ENCODE data around the gene TCF7L1.
"Not testable (repeated sequence)": the region's sequence is repeated elsewhere in the genome, so short reads cannot be mapped to it uniquely, and the experiment has no call there.

The TCF7L1 gene

GRCh38 chr2:85134896-85135659 is 1.9 kb downstream of the TCF7L1 start:
- Histone ChIP-seq H3K4me1 (ENCODE audit: control insufficient read depth, insufficient read depth, low read length) (no peaks in the 10 kb centered on the region), H3K9ac (ENCODE audit: low read length) (no peak overlapping the region), H3K27me3 (ENCODE audit: control insufficient read depth, insufficient read depth, low read length) (no peaks in the 10 kb centered on the region), H3K36me3 (ENCODE audit: control insufficient read depth, insufficient read depth, low read length) (no peaks in the 10 kb centered on the region), H3K27ac (ENCODE audit: low read depth, low read length) (peak overlapping the region; percentile 41), H3K4me3 (ENCODE audit: low read length) (peak overlapping the region; percentile 82)

GRCh38 chr2:85135660-85135914 is 2.4 kb downstream of the TCF7L1 start:
- H3K9ac ChIP-seq (ENCODE audit: low read length): no peak overlapping the region
- no peak overlapping the region for H3K27ac ChIP-seq (ENCODE audit: low read depth, low read length)
- H3K36me3 ChIP-seq (ENCODE audit: control insufficient read depth, insufficient read depth, low read length): no peaks in the 10 kb centered on the region
- no peak overlapping the region for H3K4me3 ChIP-seq (ENCODE audit: low read length)
- no peaks in the 10 kb centered on the region for H3K27me3 ChIP-seq (ENCODE audit: control insufficient read depth, insufficient read depth, low read length)
- no peaks in the 10 kb centered on the region for H3K4me1 ChIP-seq (ENCODE audit: control insufficient read depth, insufficient read depth, low read length)

DNA sequence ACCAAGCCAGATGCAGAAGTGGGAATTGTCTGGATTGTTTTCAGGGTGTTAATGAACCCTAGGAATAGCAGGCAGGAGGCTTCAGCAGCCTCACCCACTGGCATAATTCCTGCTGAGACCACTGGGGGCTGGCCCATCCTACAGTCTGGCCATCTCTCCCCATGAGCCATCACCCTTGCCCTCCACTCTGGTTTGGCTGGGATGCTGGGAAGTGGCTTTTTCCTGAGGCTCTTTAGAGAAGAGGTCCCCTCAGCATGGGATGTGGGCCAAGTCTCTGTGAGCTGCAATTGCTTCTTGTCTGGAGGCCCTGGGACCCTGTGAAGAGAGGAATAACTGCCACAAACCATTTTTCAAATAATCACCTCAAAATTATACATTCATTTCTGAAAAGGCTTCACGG is 4.0 kb downstream of the TCF7L1 start:
- H3K36me3 ChIP-seq (ENCODE audit: control insufficient read depth, insufficient read depth, low read length): no peaks in the 10 kb centered on the region
- H3K4me1 ChIP-seq (ENCODE audit: control insufficient read depth, insufficient read depth, low read length): no peaks in the 10 kb centered on the region
- H3K27ac ChIP-seq (ENCODE audit: low read depth, low read length): no peak overlapping the region
- no peak overlapping the region for H3K9ac ChIP-seq (ENCODE audit: low read length)
- H3K27me3 ChIP-seq (ENCODE audit: control insufficient read depth, insufficient read depth, low read length): no peaks in the 10 kb centered on the region
- H3K4me3 ChIP-seq (ENCODE audit: low read length): no peak overlapping the region

DNA sequence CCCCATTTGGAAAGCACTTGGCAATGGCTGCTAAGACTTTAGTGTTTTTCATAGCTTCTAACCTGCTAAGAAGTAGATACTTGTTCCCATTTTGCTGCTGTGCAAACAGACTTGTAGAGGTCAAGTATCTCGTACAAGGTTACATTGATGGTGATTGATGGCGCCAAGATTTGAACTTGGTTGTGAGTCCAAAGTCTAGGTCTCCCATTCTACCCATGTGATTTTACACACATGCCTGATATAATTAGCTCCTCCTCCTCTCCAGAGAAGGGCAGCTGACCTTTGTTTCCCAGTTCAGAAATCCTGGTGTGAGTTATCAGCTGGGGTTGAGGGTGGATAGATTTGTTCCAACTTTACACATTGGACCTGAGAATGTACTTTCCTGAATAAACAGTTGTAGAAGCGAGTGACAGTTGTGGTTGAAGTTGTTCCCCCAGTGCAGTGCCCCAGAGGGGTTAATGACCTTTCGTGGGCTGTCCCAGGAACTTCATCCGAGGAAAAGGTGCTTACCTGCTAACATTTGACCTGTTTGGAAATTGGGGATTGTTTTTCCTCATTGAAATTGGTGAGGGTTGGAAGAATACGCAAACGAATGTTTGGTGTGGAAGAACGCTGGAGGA is 10.4 kb downstream of the TCF7L1 start:
- Histone ChIP-seq H3K36me3 (ENCODE audit: control insufficient read depth, insufficient read depth, low read length) (no peaks in the 10 kb centered on the region), H3K27ac (ENCODE audit: low read depth, low read length) (no peak overlapping the region), H3K27me3 (ENCODE audit: control insufficient read depth, insufficient read depth, low read length) (no peaks in the 10 kb centered on the region)

DNA sequence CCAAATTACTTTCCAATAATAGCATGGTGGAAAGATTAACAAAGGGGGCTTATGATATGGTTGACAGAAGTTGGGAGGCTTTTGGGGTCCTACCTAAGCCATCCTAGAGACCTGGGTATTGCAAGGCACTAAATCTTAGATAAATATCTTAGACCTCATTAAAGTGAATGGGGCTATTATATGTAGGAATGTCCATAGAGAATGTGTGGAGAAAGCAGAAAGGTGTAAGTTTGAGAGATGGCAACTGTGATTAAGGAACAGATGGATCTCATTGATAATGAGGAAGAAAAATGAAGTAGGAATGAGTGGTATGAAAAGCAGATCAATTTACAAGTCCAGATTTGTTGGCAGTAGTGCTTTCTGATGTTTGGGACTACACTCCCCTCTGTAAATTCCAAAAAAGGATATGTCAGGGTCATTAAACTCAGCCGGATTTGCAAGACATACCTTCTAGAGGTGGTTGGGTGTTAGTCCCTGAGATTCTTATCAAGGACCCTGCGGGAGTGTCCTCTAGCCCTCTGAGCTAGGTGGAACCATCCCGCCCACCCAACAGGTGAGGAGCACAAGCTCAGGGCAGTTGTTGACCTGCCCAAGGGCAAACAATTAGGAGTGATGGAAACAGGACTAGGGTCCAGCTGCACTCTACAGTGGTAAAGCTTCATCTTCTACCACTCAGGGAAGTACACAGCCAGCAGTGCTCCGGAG is 12.1 kb downstream of the TCF7L1 start:
- Histone ChIP-seq H3K4me3 (ENCODE audit: low read length) (no peak overlapping the region), H3K27me3 (ENCODE audit: control insufficient read depth, insufficient read depth, low read length) (no peaks in the 10 kb centered on the region), H3K9ac (ENCODE audit: low read length) (no peak overlapping the region), H3K27ac (ENCODE audit: low read depth, low read length) (no peak overlapping the region), H3K4me1 (ENCODE audit: control insufficient read depth, insufficient read depth, low read length) (no peaks in the 10 kb centered on the region), H3K36me3 (ENCODE audit: control insufficient read depth, insufficient read depth, low read length) (no peaks in the 10 kb centered on the region)

More for the DNA sequence above, 10.4 kb downstream of the TCF7L1 start:
- Histone ChIP-seq H3K4me3 (ENCODE audit: low read length) (no peak overlapping the region), H3K4me1 (ENCODE audit: control insufficient read depth, insufficient read depth, low read length) (no peaks in the 10 kb centered on the region), H3K9ac (ENCODE audit: low read length) (no peak overlapping the region)

DNA sequence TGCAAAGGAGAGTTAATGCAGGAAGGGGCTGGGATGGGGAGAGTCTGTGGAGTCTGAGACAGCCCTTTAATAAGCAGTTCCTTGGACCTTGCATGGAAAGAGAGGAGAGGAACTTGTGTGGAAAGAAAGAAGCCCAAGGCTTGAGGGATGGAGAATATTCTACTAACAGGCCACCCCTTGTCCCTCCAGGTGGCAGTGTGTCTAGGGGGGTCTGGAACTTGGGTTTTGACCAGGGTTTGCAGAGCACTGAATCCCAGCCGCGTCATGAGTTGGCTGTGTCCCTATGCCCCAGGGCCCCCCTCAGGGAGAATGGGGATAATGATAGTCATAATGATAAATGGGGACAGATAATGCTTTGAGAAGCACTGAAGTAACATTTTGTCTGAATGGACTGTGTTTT is 15.0 kb downstream of the TCF7L1 start:
- H3K27me3 ChIP-seq (ENCODE audit: control insufficient read depth, insufficient read depth, low read length): no peaks in the 10 kb centered on the region
- no peak overlapping the region for H3K9ac ChIP-seq (ENCODE audit: low read length)
- no peak overlapping the region for H3K4me3 ChIP-seq (ENCODE audit: low read length)
- H3K36me3 ChIP-seq (ENCODE audit: control insufficient read depth, insufficient read depth, low read length): no peaks in the 10 kb centered on the region
- H3K4me1 ChIP-seq (ENCODE audit: control insufficient read depth, insufficient read depth, low read length): no peaks in the 10 kb centered on the region
- no peak overlapping the region for H3K27ac ChIP-seq (ENCODE audit: low read depth, low read length)

DNA sequence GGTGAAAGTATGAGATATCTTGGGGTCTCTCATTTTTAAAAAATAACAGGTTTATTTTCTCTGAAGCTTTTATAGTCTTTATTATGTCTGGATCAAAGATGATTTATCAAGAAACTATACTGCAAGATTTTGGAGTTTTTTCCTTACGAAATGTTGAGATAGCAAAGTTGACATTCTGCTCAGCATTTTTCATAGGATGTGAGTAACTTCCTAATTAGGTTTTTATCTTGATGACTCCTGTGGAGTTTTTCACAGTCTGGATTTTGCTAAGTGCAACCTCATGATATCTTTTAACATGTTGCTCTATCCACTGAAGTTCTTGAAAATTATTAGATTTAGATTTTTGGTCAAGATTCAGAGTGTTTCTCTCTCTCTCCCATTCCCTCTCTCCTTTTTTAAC is 17.8 kb downstream of the TCF7L1 start:
- H3K4me3 ChIP-seq (ENCODE audit: low read length): no peak overlapping the region
- H3K27ac ChIP-seq (ENCODE audit: low read depth, low read length): no peak overlapping the region
- H3K27me3 ChIP-seq (ENCODE audit: control insufficient read depth, insufficient read depth, low read length): no peaks in the 10 kb centered on the region
- no peak overlapping the region for H3K9ac ChIP-seq (ENCODE audit: low read length)
- H3K36me3 ChIP-seq (ENCODE audit: control insufficient read depth, insufficient read depth, low read length): no peaks in the 10 kb centered on the region
- H3K4me1 ChIP-seq (ENCODE audit: control insufficient read depth, insufficient read depth, low read length): peaks cover 6% of the 10 kb centered on the region

DNA sequence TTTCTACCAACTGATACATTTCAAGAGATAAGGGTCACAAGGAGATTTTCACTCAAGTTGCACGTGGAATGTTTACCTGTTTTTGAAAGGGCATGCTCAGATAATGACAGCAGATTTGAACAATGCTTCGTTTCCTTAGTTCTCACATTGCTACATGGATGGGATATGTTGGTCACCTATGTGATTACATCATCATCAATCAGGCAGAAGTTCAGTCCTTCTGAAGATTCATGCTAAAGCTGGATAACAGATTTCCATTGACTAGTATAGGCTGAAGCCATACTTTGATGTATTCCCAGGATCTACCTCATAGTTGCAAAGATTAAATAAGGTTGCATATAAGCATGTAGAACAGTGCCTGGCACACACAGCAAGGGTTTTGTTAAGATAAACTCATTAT is 19.7 kb downstream of the TCF7L1 start:
- Histone ChIP-seq H3K4me1 (ENCODE audit: control insufficient read depth, insufficient read depth, low read length) (peaks cover 12% of the 10 kb centered on the region), H3K27me3 (ENCODE audit: control insufficient read depth, insufficient read depth, low read length) (no peaks in the 10 kb centered on the region), H3K27ac (ENCODE audit: low read depth, low read length) (no peak overlapping the region), H3K36me3 (ENCODE audit: control insufficient read depth, insufficient read depth, low read length) (no peaks in the 10 kb centered on the region), H3K4me3 (ENCODE audit: low read length) (no peak overlapping the region), H3K9ac (ENCODE audit: low read length) (no peak overlapping the region)

DNA sequence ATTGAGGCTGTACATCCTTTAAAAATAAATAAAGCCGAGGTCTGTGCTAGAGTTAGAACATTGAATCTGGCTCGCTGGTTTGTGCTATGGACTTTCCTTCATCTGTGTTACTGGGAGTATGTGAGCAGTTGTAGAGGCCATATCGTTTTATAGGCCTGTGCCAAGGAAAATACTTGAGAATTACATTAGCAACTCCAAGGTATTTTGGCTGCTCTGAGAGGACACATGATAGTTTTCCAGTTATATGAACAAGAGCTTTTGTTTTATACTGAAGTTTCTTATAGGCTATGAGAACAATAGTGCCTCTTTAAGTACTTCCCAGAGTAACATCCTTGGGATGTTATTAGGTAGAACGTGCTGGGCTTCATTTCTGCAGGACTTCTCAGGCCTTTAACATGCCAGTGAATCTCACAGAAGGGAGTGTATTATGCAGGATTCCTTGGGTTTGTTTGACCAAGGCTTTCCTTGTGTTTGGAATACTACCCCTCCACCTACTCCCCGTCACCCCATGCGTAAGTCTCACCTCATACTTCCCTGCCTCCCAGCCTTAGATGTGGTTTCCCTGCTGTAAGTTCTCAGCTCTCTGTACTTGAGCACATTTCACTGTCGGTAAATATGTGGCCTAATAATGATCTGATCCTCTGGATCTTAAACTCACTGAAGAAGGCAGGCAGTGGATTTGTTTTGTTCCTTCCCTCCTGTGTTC is 21.0 kb downstream of the TCF7L1 start:
- H3K27ac ChIP-seq (ENCODE audit: low read depth, low read length): peak overlapping the region; percentile 30
- H3K9ac ChIP-seq (ENCODE audit: low read length): no peak overlapping the region
- H3K36me3 ChIP-seq (ENCODE audit: control insufficient read depth, insufficient read depth, low read length): no peaks in the 10 kb centered on the region
- H3K4me1 ChIP-seq (ENCODE audit: control insufficient read depth, insufficient read depth, low read length): peaks cover 12% of the 10 kb centered on the region
- no peaks in the 10 kb centered on the region for H3K27me3 ChIP-seq (ENCODE audit: control insufficient read depth, insufficient read depth, low read length)
- no peak overlapping the region for H3K4me3 ChIP-seq (ENCODE audit: low read length)

GRCh38 chr2:85155082-85155481 is 21.9 kb downstream of the TCF7L1 start:
- H3K36me3 ChIP-seq (ENCODE audit: control insufficient read depth, insufficient read depth, low read length); H3K9ac ChIP-seq (ENCODE audit: low read length); H3K27me3 ChIP-seq (ENCODE audit: control insufficient read depth, insufficient read depth, low read length); H3K27ac ChIP-seq (ENCODE audit: low read depth, low read length); H3K4me3 ChIP-seq (ENCODE audit: low read length): not testable (repeated sequence)
- H3K4me1 ChIP-seq (ENCODE audit: control insufficient read depth, insufficient read depth, low read length): peaks cover 12% of the 10 kb centered on the region

- Histone ChIP-seq H3K4me3 (ENCODE audit: low read length) (no peak overlapping the region), H3K27ac (ENCODE audit: low read depth, low read length) (no peak overlapping the region), H3K27me3 (ENCODE audit: control insufficient read depth, insufficient read depth, low read length) (no peaks in the 10 kb centered on the region), H3K4me1 (ENCODE audit: control insufficient read depth, insufficient read depth, low read length) (peaks cover 14% of the 10 kb centered on the region), H3K36me3 (ENCODE audit: control insufficient read depth, insufficient read depth, low read length) (no peaks in the 10 kb centered on the region), H3K9ac (ENCODE audit: low read length) (no peak overlapping the region)
Observed at GRCh38 chr2:85156153-85156552, 23.0 kb downstream of the TCF7L1 start.

DNA sequence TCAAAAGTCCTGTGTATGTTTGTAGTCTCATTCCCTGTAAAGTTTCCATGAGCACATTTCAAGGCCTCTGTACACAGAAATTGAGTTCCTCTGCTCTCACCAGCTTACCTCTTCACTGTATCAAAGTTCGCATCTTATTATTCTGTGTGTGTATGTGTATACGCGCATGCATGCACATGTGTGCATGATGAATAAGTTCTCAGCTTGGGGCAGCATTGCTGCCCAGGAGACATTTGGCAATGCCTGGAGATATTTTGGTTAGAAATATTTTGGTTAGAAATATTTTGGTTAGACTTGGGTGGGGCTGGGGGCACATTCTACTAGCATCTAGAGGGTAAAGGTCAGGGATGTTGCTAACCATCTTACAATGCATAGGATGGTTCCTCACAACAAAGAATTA is 23.4 kb downstream of the TCF7L1 start:
- H3K4me3 ChIP-seq (ENCODE audit: low read length): no peak overlapping the region
- H3K27me3 ChIP-seq (ENCODE audit: control insufficient read depth, insufficient read depth, low read length): no peaks in the 10 kb centered on the region
- H3K4me1 ChIP-seq (ENCODE audit: control insufficient read depth, insufficient read depth, low read length): peaks cover 18% of the 10 kb centered on the region
- no peak overlapping the region for H3K27ac ChIP-seq (ENCODE audit: low read depth, low read length)
- H3K9ac ChIP-seq (ENCODE audit: low read length): no peak overlapping the region
- H3K36me3 ChIP-seq (ENCODE audit: control insufficient read depth, insufficient read depth, low read length): no peaks in the 10 kb centered on the region

Data from rectal smooth muscle tissue (tissue), 1 donor.